Measurements from ENCODE around the gene ACP2. TPM values are rescaled to one million over a fixed set of nuclear protein-coding genes. Genes with fewer than 3 reads are reported as not detected.

The ACP2 gene
- polyA plus RNA-seq, 1 donor from 2014 or later, result 4.2 TPM

- H3K27ac Mint-ChIP-seq, result peak overlapping the region in 1 of 3 donors; percentile 26
- peak overlapping the region in 1 of 4 donors; percentile 51 for H3K4me3 Mint-ChIP-seq
- H3K36me3 Mint-ChIP-seq, result peaks cover 4% of the 10 kb centered on the region
- peaks cover 0 to 4% (median 1%) of the 10 kb centered on the region in 3 donors for H3K4me1 Mint-ChIP-seq
- no peaks in the 10 kb centered on the region for H3K27me3 Mint-ChIP-seq
- no peaks in the 10 kb centered on the region for H3K9me3 Mint-ChIP-seq
Observed at GRCh38 chr11:47239852-47240251, 8.8 kb downstream of the ACP2 start.

DNA sequence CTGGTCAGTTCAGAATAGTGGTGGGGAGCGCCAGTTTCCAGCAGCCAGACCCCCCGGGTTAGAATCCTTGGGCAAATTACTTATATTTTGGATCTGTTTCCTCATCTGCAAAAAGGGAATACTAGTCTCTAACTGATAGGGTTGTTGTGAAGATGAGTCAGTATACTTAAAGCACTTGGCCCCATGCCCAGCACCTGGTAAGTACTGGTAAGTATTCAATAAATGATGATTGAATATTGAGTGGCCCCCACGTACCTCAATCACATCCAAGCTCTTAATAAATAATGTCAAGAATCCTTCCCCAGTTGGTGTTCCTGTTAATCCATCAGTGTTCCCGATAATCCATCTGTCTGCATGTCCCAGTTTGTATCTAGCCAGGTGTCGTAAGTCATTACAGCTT lies 12.1 kb downstream of the ACP2 start:
- H3K36me3 Mint-ChIP-seq, result peaks cover 4% of the 10 kb centered on the region
- peaks cover 0 to 3% (median 0%) of the 10 kb centered on the region in 3 donors for H3K4me1 Mint-ChIP-seq
- no peak overlapping the region for H3K27ac Mint-ChIP-seq
- H3K4me3 Mint-ChIP-seq, result no peak overlapping the region
- no peaks in the 10 kb centered on the region for H3K27me3 Mint-ChIP-seq
- H3K9me3 Mint-ChIP-seq, result no peaks in the 10 kb centered on the region

GRCh38 chr11:47235163-47235562 lies 13.5 kb downstream of the ACP2 start:
- no peaks in the 10 kb centered on the region for H3K9me3 Mint-ChIP-seq
- peaks cover 3% of the 10 kb centered on the region for H3K36me3 Mint-ChIP-seq
- no peak overlapping the region for H3K4me3 Mint-ChIP-seq
- H3K27ac Mint-ChIP-seq, result peak overlapping the region in 2 of 3 donors; percentile 20 to 50
- H3K4me1 Mint-ChIP-seq, result peaks cover 0 to 5% (median 0%) of the 10 kb centered on the region in 3 donors
- no peaks in the 10 kb centered on the region for H3K27me3 Mint-ChIP-seq

GRCh38 chr11:47234669-47235100 lies 13.9 kb downstream of the ACP2 start:
- H3K27me3 Mint-ChIP-seq, result no peaks in the 10 kb centered on the region
- H3K4me1 Mint-ChIP-seq, result peaks cover 0 to 5% (median 0%) of the 10 kb centered on the region in 3 donors
- H3K4me3 Mint-ChIP-seq, result no peak overlapping the region
- peak overlapping the region in 2 of 3 donors; percentile 20 to 53 for H3K27ac Mint-ChIP-seq
- no peaks in the 10 kb centered on the region for H3K9me3 Mint-ChIP-seq
- peaks cover 3% of the 10 kb centered on the region for H3K36me3 Mint-ChIP-seq

DNA sequence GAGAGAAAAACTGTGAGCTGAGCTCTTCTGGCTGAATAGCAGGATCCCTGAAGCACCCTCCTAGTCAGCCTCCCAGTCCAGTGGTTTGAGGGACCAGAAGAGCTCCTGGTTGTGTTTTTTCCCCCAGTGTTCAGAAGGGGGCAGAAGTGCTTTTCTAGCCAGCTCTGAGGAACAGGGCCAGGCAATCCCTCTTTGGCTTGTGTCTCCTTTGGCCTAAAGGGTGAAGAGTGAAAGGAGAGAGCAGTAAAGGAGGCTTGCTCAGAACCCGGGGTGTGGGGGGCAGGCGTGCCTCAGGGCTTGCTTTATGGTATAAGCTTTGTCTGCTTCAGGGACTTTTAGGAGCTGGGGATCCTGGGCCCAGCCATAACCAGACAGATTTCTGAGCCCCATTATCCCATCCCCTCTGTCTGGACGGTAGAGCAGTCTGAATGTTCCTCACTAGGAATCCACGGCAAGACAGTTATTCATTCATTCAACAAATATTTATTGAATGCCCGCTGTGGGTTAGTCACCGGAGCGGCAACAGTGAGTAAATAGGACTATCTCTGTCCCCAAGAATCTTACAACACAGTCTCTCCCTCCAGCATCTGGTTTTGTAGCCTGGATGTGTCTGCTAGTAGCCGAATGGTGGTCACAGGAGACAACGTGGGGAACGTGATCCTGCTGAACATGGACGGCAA lies 14.5 kb downstream of the ACP2 start:
- Mint-ChIP-seq H3K27me3 (no peaks in the 10 kb centered on the region), H3K27ac (no peak overlapping the region), H3K9me3 (no peaks in the 10 kb centered on the region), H3K4me3 (no peak overlapping the region), H3K36me3 (peaks cover 4% of the 10 kb centered on the region), H3K4me1 (peaks cover 0 to 6% (median 1%) of the 10 kb centered on the region in 3 donors)

DNA sequence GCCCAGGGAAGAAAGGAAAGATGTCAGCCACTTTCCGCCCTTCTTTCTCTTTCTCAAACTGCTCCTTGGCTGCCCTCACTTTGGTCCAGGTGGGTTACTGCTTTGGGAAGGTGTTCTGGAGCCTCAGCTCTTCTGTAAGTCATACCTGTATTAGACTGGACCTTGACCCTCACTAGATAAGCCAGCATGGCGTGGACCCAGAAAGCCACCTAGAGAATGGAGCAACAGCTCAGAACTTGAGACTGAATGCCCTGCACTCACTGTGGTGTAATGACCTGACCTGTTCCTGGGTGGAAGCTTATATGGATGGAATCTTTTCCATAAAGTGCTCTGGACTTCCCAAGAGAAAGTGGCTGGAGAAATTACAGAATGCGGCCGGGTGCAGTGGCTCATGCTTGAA lies 15.6 kb downstream of the ACP2 start:
- H3K9me3 Mint-ChIP-seq, result no peaks in the 10 kb centered on the region
- peaks cover 0 to 8% (median 1%) of the 10 kb centered on the region in 3 donors for H3K4me1 Mint-ChIP-seq
- no peak overlapping the region for H3K27ac Mint-ChIP-seq
- peaks cover 8% of the 10 kb centered on the region for H3K36me3 Mint-ChIP-seq
- H3K27me3 Mint-ChIP-seq, result no peaks in the 10 kb centered on the region
- no peak overlapping the region for H3K4me3 Mint-ChIP-seq

DNA sequence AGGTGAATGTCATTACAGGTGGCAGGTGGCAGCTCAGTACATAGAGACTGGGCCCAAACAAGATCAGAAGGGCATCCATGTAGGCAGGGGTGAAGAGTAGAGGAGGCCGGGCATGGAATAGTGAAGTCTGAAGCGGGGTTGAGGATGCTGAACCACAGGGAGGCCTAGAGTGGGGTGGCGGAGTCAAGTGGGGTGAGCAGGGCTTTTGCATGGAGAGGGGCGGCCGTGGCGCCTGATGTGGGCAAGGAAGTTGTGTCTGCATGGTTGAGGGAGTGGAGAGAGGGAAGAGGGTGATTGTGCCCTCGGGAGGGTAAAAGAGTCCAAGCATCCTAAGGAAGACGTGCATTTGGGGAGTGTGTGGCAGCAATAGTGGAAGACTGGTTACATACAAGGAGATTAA lies 19.5 kb downstream of the ACP2 start:
- no peaks in the 10 kb centered on the region for H3K27me3 Mint-ChIP-seq
- H3K36me3 Mint-ChIP-seq, result peaks cover 15% of the 10 kb centered on the region
- H3K4me1 Mint-ChIP-seq, result peaks cover 6 to 8% (median 7%) of the 10 kb centered on the region in 3 donors
- no peaks in the 10 kb centered on the region for H3K9me3 Mint-ChIP-seq
- no peak overlapping the region for H3K4me3 Mint-ChIP-seq
- H3K27ac Mint-ChIP-seq, result peak overlapping the region in 1 of 3 donors; percentile 80

- Mint-ChIP-seq H3K4me3 (no peak overlapping the region), H3K27ac (no peak overlapping the region), H3K36me3 (peaks cover 17% of the 10 kb centered on the region), H3K9me3 (no peaks in the 10 kb centered on the region), H3K27me3 (no peaks in the 10 kb centered on the region), H3K4me1 (peaks cover 6 to 8% (median 7%) of the 10 kb centered on the region in 3 donors)
Observed at GRCh38 chr11:47225552-47226400, 22.8 kb downstream of the ACP2 start.

DNA sequence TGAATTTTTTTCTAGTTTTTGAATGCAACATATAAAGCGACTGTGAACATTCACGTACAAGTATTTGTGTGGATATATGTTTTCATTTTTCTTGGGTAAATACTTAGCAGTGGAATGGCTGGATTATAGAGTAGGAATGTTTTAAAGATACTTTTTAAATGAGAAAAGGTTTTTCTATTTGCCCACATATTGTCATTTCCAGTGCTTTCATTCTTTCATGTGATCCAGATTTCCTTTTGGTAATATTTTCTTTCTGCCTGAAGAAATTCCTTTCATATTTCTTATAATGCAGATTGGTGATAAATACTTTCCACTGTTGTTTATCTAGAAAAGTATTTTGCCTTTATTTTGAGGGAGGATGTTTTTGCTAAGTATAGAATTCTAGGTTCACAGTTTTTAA lies 25.9 kb downstream of the ACP2 start:
- H3K4me3 Mint-ChIP-seq, result no peak overlapping the region
- peaks cover 13% of the 10 kb centered on the region for H3K36me3 Mint-ChIP-seq
- peaks cover 9 to 20% (median 19%) of the 10 kb centered on the region in 3 donors for H3K4me1 Mint-ChIP-seq
- no peak overlapping the region for H3K27ac Mint-ChIP-seq
- no peaks in the 10 kb centered on the region for H3K9me3 Mint-ChIP-seq
- H3K27me3 Mint-ChIP-seq, result no peaks in the 10 kb centered on the region

- Mint-ChIP-seq H3K4me1 (peaks cover 15 to 29% (median 28%) of the 10 kb centered on the region in 3 donors), H3K4me3 (no peak overlapping the region), H3K36me3 (peaks cover 8% of the 10 kb centered on the region), H3K27ac (peak overlapping the region in 1 of 3 donors; percentile 46), H3K27me3 (no peaks in the 10 kb centered on the region), H3K9me3 (no peaks in the 10 kb centered on the region)
Observed at GRCh38 chr11:47220401-47220821, 28.2 kb downstream of the ACP2 start.

GRCh38 chr11:47216121-47216798 lies 32.4 kb downstream of the ACP2 start:
- Mint-ChIP-seq H3K27me3 (no peaks in the 10 kb centered on the region), H3K36me3 (peaks cover 7% of the 10 kb centered on the region), H3K27ac (peak overlapping the region; percentile 94 to 100 (median 95)), H3K4me3 (peak overlapping the region; percentile 97 to 98 (median 98)), H3K4me1 (peaks cover 16 to 35% (median 30%) of the 10 kb centered on the region in 3 donors), H3K9me3 (peaks cover 0 to 1% (median 0%) of the 10 kb centered on the region in 3 donors)

DNA sequence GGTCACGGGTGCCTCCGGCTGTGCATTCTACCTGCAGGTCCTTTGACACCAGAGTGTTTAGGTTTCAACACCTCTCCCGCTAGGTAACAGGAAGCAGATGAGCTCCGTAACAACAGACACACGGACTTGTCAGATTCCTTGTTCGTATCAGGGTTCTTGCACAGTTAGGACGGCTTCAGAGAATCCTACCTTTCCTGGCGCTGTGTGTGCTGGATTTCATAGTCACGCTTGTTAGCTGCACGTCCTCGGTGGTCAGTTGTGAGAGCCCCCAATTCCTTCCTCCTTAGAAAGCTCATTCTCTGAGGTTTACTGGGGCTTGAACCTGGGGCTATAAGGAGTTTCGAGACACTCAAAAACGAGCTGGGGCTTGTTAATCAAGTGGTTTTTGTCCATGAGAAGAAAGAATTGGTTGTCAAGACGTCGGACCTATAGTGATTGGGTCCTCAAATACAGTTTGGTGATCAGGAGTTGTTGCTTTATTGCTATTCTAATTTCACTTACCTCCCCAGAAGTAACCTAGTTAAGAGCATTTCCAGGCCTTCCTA lies 33.2 kb downstream of the ACP2 start:
- Mint-ChIP-seq H3K4me1 (peaks cover 16 to 33% (median 29%) of the 10 kb centered on the region in 3 donors), H3K27me3 (no peaks in the 10 kb centered on the region), H3K27ac (peak overlapping the region; percentile 94 to 100 (median 95)), H3K36me3 (peaks cover 7% of the 10 kb centered on the region), H3K9me3 (peaks cover 0 to 1% (median 0%) of the 10 kb centered on the region in 3 donors), H3K4me3 (peak overlapping the region; percentile 97 to 98 (median 98))

- Mint-ChIP-seq H3K4me1 (peaks cover 16 to 30% (median 26%) of the 10 kb centered on the region in 3 donors), H3K27me3 (no peaks in the 10 kb centered on the region), H3K9me3 (peaks cover 0 to 1% (median 0%) of the 10 kb centered on the region in 3 donors), H3K36me3 (peaks cover 7% of the 10 kb centered on the region), H3K27ac (peak overlapping the region; percentile 94 to 100 (median 95)), H3K4me3 (peak overlapping the region; percentile 97 to 98 (median 98))
Observed at GRCh38 chr11:47213950-47214565, 34.6 kb downstream of the ACP2 start.

DNA sequence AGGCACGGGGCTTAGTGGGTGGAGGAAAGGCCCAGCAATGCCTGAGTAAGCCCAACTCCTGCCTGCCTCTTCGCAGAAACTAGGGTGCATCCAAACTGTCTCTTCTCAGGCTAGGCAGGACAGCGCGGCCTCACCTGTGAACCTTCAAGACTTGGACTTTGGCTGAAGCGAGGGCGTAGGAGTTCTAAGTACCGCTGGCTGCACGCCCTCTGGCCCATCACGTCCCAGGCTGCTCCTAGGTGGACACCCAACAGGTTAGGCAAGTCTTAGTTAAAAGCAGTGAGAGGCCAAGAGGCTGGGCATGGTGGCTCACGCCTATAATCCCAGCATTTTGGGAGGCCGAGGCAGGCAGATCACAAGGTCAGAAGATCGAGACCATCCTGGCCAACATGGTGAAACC lies 35.7 kb downstream of the ACP2 start:
- H3K4me1 Mint-ChIP-seq, result peaks cover 11 to 23% (median 19%) of the 10 kb centered on the region in 3 donors
- H3K36me3 Mint-ChIP-seq, result peaks cover 4% of the 10 kb centered on the region
- peaks cover 0 to 1% (median 0%) of the 10 kb centered on the region in 3 donors for H3K9me3 Mint-ChIP-seq
- H3K27me3 Mint-ChIP-seq, result no peaks in the 10 kb centered on the region
- H3K27ac Mint-ChIP-seq, result peak overlapping the region in 1 of 3 donors; percentile 35
- peak overlapping the region in 1 of 4 donors; percentile 98 for H3K4me3 Mint-ChIP-seq
